Testis (tissue), 2 donors: Measurements from ENCODE around the gene KCND3.

Source experiments
- CTCF ChIP-seq, 3 experiments: fragments of 450-650 bp in 2 of 3; fragments of 200-600 bp in 1 of 3; sonication (generic) in 1 of 3; IDR thresholded peaks; one replicate each; pipeline ENCODE4 v1.5.1; 2016 to 2019; ENCODE audit warnings: antibody characterized with exemption in 3 of 3, mild to moderate bottlenecking in 2 of 3, moderate library complexity in 1 of 3
- POLR2A ChIP-seq: fragments of 450-650 bp; IDR thresholded peaks from one replicate; pipeline ENCODE4 v1.6.1; 2017; ENCODE audit warnings: antibody characterized with exemption, mild to moderate bottlenecking, moderate library complexity

- TF ChIP-seq CTCF (IDR thresholded peaks at IDR 0.05) (no peak), POLR2A (no peak)
These were observed 184.2 kb downstream of the KCND3 start for GRCh38 chr1:111805251-111805650.
